Cardiac muscle cell (in vitro differentiated cells and primary cell): Measurements from ENCODE around the gene LTF. TPM values are rescaled to one million over a fixed set of nuclear protein-coding genes. Genes with fewer than 3 reads are reported as not detected.

Experiments
- DNase-seq, 2 donors: peaks; one replicate each; pipeline versions ENCODE4 v3.0.0 to v3.0.0-alpha.2; 2010 to 2017; ENCODE audit warnings: low read depth in 1 of 2, low spot score in 1 of 2
- H3K27ac ChIP-seq: fragments of 200-600 bp; sonication (generic); 2 replicates; pipeline ENCODE4 v1.5.1; 2016
- H3K27me3 ChIP-seq: fragments of 200-600 bp; sonication (generic); 2 replicates; pipeline ENCODE4 v1.6.0; 2016; ENCODE audit warnings: control low read depth
- H3K36me3 ChIP-seq: fragments of 200-600 bp; sonication (generic); 2 replicates; pipeline ENCODE4 v1.5.1; 2016; ENCODE audit warnings: control low read depth
- H3K4me1 ChIP-seq: fragments of 200-600 bp; sonication (generic); 2 replicates; pipeline ENCODE4 v1.8.1; 2017; ENCODE audit warnings: low read depth, mild to moderate bottlenecking, mixed run types
- H3K4me3 ChIP-seq: fragments of 200-600 bp; sonication (generic); 2 replicates; pipeline ENCODE4 v1.5.1; 2016; ENCODE audit warnings: mild to moderate bottlenecking
- H3K9me3 ChIP-seq: fragments of 200-600 bp; sonication (generic); 2 replicates; pipeline ENCODE4 v1.5.1; 2017; ENCODE audit warnings: low read depth, mild to moderate bottlenecking, control low read depth
- CTCF ChIP-seq: IDR thresholded peaks from 2 replicates; pipeline ENCODE4 v1.5.1; 2012; ENCODE audit warnings: low read depth, mild to moderate bottlenecking, low read length
- polyA plus RNA-seq: library from polyadenylated mRNA; unstranded; fragments of >200 nt; fragmentation: Nextera tagmentation; extraction: Ambion mirVana; gene quantifications from 2 replicates; pipeline ENCODE4 v1.2.1, GENCODE V29; 2016
- total RNA-seq: library from RNA; depleted of rRNA; stranded (reverse); fragments of >200 nt; gene quantifications from 2 replicates; pipeline ENCODE4 v1.2.3, GENCODE V29; 2016

The LTF gene
- total and polyA plus RNA-seq, 2 experiments from 2014 or later: not detected

- TF ChIP-seq CTCF: no peak
- no peak overlapping the region for H3K4me3 ChIP-seq
- no peaks in the 10 kb centered on the region for H3K9me3 ChIP-seq
- H3K27me3 ChIP-seq: peaks cover 21% of the 10 kb centered on the region
- H3K4me1 ChIP-seq: no peaks in the 10 kb centered on the region
- no peak overlapping the region for H3K27ac ChIP-seq
- peak in 1 of 2 donors; percentile 33 for DNase-seq
- H3K36me3 ChIP-seq: no peaks in the 10 kb centered on the region
Measured at GRCh38 chr3:46469680-46470357, 5.1 kb upstream of the LTF start.

DNA sequence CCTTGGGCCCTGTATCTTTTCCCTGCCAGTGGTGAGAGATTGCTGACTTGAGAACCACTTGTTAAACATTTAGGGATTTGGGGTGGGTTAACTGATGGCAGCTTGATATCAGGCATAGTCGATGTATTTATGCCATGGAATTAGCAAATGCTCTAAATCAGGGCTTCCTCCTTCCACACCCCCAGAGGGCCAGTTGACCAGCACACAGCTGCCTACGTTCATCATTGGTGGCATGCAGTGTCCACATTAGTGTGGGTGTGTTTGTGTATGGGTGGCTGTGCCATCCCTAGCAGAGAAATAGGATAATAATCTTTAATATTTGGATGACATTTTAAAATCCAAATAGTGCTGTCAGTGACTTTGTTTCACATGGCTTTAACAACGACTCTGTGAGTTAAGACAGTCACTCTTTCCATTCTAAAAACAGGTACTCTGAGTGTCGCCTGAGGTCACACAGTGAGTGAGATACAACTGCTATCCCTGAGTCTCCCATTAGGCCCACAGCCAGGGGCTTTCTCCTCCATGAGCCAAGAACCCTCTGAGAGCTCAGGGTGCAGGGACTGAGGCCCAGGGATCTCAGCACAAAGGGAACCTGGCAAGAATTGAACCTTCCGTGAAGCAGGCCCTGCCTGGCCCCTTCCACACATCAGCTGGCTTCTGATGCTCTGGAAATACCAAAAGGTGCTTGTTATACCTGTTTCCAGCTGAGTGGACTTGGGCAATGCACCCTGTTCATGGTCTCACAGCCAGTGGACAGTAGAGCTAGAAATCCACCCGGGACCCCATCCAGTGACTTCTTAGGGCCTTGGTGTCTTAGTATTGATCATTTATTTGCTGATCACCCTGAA is 4.3 kb upstream of the LTF start:
- Histone ChIP-seq H3K4me3 (no peak overlapping the region), H3K9me3 (no peaks in the 10 kb centered on the region), H3K4me1 (no peaks in the 10 kb centered on the region), H3K27ac (no peak overlapping the region), H3K27me3 (peaks cover 30% of the 10 kb centered on the region), H3K36me3 (no peaks in the 10 kb centered on the region)
- no peak for TF ChIP-seq CTCF
- no peak for DNase-seq

DNA sequence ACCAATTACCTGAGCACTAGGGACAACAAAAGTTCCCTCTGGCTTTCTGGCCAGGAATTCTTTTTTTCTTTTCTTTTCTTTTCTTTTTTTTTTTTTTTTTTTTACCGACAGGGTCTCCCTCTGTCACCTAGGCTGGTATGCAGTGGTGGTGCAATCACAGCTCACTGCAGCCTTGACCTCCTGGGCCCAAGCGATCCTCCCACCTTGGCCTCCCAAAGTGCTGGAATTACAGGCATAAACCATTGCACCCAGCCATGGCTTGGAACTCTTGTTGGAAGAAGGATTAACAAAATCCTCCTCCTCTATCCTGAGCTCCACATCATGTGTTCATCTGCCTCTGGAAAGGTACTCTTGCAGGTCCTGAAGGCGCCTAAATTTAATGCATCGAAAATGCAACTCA is 2.9 kb upstream of the LTF start:
- no peak overlapping the region for H3K27ac ChIP-seq
- no peak overlapping the region for H3K4me3 ChIP-seq
- no peak for DNase-seq
- peaks cover 44% of the 10 kb centered on the region for H3K27me3 ChIP-seq
- TF ChIP-seq CTCF: no peak
- H3K9me3 ChIP-seq: no peaks in the 10 kb centered on the region
- H3K4me1 ChIP-seq: no peaks in the 10 kb centered on the region
- H3K36me3 ChIP-seq: no peaks in the 10 kb centered on the region

DNA sequence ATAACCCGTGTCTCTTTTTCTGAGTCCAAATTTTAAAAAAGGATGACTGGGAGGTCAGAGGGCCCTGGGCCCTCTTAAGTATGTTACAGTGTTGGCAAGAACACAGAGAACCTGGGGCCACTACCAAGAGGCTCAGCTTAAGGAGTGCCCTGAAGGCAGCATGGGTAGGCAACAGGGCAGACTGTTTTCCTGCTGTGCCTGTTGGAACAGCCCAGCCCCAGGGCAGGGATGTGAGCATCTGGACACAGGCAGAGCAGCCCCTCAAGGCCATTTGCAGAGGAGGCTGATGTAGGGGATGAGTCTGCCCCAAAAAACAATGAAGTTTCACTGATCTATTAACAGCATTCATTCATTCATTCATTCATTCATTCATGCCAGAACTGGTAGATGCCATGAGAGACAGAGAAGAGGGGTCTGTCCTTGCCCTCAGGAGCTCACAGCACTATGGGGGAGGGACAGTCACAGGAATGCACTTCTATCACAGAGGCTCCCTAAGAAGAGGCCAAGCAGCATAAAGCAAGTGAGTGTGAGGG is 2.2 kb upstream of the LTF start:
- Histone ChIP-seq H3K36me3 (no peaks in the 10 kb centered on the region), H3K27ac (no peak overlapping the region), H3K4me3 (no peak overlapping the region), H3K4me1 (no peaks in the 10 kb centered on the region), H3K9me3 (no peaks in the 10 kb centered on the region), H3K27me3 (peaks cover 47% of the 10 kb centered on the region)
- DNase-seq: no peak
- no peak for TF ChIP-seq CTCF

DNA sequence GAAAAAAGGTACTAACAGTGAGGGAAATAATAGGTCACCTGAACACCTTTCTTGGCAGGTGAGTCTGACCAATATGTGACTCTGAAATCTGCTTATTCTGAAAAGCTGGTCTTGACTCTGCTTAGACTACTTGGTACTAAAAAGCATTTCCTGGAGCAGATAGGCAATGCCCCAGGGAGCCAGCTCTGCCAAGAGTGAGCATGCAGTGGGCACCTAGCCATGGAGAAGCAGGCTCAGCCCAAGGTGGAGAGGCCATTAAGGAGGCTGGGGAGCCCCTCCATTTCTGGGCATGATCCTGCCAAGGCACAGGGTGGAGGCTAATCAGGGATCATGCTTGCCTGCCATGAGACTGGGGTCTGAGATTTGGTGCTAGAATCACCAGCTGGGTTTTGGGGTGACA is 1.6 kb upstream of the LTF start:
- no peaks in the 10 kb centered on the region for H3K9me3 ChIP-seq
- peak in 1 of 2 donors; percentile 24 for DNase-seq

More for the DNA sequence above, 1.6 kb upstream of the LTF start:
- Histone ChIP-seq H3K27me3 (peaks cover 47% of the 10 kb centered on the region), H3K27ac (no peak overlapping the region), H3K4me3 (no peak overlapping the region), H3K36me3 (no peaks in the 10 kb centered on the region), H3K4me1 (no peaks in the 10 kb centered on the region)
- no peak for TF ChIP-seq CTCF
